AG08396 (cell line): ENCODE measurements around the gene TM7SF2.

Source experiments
- DNase-seq: peaks from one replicate; pipeline ENCODE4 v3.0.0; 2012; ENCODE audit warnings: low spot score, mixed read lengths

Gene TM7SF2

DNA sequence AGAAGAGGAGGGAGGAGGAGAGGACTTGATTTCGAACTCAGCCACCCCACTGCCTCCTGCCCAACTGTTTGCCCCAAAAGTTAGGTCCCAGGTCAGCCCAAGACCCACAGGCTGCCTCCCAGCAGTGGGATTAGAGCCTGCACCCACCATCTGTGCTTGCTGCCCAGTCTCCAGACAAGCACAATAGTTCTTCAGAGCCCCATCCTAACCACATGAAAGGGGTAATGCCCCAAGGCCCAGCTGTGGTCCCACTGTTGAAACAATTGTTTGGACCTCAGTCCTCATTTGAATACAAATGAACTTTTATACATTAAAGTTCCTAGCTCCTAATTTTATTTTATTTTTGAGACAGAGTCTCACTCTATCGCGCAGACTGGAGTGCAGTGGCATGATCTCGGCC is 21.0 kb upstream of the TM7SF2 start:
- no peak for DNase-seq

DNA sequence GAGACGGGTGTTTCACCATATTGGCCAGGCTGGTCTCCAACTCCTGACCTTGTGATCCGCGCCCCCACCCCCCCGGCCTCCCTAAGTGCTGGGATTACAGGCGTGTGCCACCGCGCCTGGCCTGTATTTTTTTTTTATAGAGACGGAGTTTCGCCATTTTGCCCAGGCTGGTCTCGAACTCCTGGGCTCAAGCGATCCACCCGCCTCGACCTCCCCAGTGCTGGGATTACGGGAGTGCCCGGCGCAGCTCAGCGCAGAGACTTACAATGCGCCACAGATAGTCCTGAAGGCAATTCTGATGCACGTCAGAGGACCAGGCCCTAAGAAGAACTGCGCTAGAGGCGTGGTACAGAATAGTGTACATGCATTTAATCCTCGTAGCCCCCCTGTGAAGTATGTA is 16.2 kb upstream of the TM7SF2 start:
- DNase-seq = no peak

DNA sequence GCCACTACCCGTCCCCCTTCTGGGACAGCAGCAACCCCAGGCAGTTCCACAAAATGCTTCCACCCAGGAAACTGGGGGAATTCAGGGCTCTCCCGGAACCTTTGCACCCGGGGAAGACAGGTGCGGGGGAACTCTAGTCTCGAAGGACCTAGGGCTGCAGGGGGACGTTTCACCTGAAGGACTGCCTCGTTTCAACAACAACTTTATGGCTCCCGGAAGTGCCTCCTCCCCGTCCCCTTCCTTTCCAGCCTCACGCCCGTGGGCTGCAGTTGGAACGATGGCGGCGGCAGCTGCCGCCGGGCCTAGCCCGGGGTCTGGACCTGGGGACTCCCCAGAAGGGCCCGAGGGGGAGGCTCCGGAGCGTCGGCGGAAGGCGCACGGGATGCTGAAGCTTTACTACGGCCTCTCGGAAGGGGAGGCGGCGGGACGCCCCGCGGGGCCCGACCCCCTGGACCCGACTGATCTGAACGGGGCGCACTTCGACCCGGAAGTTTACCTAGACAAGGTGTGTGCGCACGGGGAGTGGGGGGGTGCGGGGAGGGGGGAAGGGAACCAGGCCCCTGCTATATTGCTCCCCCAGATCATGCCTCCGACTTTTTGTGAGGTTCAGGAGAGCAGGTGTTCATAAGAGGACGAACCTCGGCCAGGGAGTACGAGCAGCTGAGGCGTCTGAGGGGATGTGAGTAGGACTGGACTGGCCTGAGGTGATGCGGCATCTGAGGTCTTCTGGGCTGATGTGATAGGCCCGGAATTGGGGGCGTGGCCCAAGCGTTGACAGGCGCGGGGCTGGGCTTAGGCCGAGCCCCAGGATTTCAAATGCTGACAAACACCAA is 15.5 kb upstream of the TM7SF2 start, which contains the start of gene VPS51:
VPS51 (plus strand) TSS at position 241 of the 833 bp plus-strand sequence; CDS start at position 278, 37 bp downstream.
- DNase-seq = peak; percentile 96

DNA sequence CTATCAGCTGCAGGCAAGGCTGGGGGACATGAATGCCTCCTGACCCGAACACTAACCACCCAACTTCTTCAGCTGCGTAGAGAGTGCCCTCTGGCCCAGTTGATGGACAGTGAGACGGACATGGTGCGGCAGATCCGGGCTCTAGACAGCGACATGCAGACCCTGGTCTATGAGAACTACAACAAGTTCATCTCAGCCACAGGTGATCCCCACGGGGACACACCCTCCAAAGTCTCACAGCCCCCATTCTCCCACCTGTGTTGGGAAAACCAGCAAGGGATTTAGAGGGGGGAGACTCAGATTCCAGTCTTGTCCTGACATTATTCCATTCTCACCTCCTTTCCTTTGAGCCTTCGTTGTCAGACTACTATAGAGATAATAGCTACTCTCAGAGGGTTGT is 14.7 kb upstream of the TM7SF2 start:
- DNase-seq = no peak

DNA sequence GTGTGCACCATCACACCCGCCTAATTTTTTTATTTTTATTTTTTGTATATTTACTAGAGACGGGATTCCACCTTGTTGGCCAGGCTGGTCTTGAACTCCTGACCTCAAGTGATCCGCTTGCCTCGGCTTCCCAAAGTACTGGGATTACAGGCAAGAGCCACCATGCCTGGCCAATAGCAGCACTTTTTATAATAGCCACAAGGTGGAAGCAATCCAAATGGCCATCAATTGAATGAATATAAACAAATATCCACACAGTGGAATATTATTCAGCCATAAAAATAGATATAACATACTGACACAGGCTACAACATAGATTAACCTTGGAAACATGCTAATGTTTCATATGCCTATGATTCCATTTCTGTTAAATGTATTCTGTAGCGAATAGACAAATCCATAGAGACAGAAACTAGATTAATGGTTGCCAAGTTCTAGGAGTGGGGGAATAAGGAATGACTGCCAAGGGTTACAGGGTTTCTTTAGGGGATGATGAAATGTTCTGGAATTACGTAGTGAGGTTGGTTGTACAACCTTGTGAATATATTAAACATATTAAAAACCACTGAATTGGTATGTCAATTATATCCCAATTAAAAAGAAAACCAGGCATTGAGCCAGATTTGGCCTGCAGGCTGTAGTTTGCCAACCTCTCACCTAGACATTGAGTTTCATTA is 10.9 kb upstream of the TM7SF2 start:
- DNase-seq = no peak

DNA sequence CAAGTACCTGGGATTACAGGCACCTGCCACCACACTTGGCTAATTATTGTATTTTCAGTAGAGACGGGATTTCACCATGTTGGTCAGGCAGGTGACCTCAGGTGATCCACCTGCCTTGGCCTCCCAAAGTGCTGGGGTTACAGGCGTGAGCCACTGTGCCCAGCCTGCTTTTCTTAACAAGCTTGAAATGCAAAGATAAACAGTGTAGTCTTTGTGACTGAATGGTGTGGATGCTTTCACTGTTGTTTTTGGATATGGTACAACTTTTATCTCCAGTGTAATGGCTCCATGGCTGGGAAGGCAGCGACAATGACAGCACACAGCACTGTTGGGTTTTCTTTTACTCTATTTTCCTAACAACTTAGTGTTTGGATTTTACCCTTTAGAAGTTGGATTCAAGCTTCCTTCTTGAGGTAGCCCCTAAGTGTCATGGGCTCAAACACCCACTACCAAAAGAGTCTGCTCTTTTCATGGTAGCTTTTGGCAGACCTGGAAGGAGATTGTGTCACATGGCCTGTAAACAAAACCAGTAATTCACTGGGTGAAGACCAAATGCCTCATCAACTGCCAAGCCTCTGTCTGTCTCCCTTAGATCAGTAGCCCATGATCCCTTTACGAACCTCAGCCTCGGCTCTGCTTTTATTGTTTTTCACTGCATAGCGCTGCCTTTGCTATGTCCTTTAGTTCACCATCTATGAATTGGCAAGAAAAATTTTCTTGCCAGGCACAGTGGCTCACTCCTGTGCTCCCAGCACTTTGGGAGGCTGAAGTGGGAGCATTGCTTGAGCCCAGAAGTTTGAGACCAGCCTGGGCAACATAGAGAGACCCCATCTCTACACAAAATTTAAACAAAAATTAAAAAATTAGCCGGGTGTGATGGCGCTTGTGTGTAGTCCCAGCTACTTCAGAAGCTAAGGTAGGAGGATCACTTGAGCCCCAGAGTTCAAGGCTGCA is 9.3 kb upstream of the TM7SF2 start:
- DNase-seq = no peak

DNA sequence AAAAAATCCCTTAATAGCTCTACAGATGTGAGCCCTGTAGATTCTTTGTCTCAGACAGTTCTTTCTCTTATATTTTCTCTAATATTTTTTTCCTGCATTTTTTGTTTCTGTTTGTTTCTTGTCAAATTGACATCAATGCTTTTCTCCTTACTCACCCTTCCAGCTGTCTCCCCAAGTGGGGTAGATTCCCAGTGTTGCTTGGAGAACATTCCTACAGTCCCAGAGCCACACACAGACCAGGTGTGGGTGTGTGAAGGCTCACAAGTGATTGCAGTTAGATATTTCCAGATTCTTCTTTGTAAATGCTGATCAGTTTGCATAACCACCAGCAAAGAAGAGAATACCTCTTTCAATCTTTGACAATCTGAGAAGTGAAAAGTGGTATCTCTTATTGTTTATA is 8.2 kb upstream of the TM7SF2 start:
- no peak for DNase-seq

DNA sequence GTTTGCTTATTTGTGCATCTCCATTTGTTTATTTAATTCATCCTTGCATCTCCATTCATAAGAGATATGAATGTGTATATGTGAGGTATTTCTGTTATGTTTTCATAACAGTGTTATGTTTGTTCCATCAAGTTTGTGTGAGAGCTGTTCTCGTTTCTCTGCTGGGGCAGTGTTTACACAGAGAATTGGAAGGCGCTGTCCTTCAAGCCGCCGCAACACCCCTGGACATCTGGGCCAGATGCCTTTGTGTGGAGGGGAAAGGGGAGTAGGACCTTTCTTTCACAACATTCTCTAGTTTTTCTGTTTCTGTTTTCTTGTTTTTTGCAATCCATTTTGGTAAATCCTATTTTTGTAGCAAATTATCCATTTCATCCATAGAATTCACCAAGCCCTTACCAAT is 7.0 kb upstream of the TM7SF2 start:
- DNase-seq = no peak

DNA sequence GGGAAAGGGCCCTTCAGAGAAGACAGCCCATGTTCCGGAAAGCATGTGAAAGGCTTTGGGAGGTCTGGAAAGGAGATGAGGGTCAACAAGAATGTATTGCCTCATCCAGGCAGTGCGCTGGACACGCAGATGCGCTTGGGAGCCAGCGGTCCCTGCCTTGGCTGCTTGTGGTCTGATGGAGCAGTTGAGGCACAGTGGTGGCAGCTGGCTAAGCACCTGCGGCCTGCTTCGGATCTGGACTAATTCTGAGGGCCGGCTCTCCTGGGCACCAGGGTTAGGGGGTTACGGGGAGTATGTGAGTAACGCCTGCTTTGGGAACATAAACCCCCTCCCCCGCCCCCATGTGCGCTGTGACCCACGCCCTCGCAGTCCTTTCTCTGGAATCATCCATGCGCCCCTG is 4.6 kb upstream of the TM7SF2 start:
- DNase-seq = no peak

DNA sequence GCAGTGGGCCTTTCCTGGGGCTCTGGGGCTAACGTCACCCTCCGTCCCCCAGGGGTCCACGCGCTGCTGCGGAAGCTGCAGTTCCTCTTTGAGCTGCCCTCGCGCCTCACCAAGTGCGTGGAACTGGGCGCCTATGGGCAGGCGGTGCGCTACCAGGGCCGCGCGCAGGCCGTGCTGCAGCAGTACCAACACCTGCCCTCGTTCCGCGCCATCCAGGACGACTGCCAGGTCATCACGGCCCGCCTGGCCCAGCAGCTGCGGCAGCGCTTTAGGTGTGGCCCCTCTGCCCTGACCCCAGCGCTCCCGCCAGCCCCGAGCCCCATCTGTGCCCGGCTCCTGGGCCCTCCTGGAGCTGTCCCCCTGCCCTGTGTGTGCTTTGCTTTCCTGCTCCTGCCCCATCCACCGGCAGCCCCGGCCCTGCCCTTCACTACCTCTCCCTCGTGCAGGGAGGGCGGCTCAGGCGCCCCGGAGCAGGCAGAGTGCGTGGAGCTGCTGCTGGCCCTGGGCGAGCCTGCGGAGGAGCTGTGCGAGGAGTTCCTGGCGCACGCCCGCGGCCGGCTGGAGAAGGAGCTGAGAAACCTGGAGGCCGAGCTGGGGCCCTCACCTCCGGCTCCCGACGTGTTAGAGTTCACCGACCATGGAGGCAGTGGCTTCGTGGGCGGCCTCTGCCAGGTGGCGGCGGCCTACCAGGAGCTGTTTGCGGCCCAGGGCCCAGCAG is 3.8 kb upstream of the TM7SF2 start:
- no peak for DNase-seq

DNA sequence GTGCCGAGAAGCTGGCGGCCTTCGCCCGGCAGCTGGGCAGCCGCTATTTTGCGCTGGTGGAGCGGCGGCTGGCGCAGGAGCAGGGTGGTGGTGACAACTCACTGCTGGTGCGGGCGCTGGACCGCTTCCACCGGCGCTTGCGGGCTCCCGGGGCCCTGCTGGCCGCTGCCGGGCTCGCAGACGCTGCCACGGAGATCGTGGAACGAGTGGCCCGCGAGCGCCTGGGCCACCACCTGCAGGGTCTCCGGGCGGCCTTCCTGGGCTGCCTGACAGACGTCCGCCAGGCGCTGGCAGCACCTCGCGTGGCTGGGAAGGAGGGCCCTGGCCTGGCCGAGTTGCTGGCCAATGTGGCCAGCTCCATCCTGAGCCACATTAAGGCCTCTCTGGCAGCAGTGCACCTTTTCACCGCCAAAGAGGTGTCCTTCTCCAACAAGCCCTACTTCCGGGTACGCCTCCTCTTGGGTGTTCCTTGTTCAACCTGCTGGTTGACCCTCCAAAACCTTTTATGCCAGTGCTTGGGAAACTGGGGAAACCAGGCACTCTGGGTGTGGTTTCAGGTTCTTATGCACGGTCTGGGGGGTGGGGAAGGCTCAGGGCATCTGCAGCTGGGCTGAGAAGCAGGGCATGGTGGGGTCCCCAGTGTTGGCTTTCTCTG is 3.1 kb upstream of the TM7SF2 start:
- DNase-seq = no peak

DNA sequence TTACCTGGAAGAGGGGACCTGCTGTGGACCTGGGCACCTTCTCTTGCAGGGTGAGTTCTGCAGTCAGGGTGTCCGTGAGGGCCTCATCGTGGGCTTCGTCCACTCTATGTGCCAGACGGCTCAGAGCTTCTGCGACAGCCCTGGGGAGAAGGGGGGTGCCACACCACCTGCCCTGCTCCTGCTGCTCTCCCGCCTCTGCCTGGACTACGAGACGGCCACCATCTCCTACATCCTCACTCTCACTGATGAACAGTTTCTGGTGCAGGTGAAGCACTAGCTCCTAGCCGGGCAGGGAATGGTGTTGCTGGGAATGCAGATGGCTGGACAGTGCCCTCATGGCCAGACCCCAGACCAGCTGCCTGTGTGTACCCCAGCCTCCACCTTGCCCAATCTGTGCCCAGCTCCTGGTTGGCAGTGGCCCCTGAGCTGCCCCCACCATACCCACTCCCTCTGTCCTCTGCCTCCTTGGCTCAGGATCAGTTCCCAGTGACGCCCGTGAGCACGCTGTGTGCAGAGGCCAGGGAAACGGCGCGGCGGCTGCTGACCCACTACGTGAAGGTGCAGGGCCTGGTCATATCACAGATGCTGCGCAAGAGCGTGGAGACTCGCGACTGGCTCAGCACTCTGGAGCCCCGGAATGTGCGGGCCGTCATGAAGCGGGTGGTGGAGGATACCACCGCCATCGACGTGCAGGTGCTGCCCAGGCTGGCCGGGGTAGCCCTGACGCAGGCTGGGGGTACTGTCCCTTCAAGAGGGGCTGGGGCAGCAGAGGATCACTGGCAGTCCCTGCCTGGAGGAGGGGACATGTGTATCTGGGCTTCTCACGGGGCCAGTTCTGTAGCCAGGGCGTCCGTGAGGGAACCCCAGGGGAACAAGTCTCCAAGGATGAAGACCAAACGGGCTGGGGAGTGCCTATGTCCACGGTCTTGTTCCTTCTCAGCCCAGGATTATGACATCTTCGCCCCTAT is 2.2 kb upstream of the TM7SF2 start:
- no peak for DNase-seq

DNA sequence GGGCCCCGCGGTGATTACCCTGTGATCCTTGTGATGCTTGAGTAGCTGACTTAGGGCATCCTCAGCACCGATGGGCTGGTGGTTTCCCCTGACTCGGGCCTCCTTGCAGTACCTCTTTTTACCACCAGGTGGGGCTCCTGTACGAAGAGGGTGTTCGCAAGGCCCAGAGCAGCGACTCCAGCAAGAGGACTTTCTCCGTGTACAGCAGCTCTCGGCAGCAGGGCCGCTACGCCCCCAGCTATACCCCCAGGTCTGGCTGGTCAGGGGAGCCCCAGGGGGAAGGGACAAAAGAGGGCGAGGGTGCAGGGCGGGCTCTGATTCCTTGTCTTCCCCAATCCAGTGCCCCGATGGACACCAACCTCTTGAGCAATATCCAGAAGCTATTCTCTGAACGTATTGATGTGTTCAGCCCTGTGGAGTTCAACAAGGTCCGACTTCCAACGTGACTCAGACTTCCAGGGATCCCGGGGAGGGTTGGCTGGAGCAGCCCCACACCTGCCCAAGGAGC is 1.3 kb upstream of the TM7SF2 start:
- DNase-seq = peak; percentile 93

DNA sequence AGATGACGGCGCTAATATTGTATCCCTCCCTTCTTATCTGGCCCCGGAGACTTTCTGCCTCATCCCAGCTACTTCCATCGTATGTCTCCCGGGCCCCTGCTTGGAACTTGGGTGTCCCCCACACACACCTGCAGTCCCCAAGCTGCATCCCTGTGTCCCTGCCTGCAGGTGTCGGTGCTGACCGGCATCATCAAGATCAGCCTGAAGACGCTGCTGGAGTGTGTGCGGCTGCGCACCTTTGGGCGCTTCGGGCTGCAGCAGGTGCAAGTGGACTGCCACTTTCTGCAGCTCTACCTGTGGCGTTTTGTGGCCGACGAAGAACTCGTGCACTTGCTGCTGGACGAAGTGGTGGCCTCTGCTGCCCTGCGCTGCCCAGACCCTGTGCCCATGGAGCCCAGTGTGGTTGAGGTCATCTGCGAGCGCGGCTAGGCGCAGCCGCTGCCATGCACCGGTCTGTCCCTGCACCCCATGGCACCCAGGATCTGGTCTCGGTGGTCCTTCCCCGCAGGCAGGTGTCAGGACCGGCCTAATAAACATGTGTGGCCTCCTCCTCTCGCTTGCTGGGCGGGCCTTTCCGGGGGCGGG is 421 bp upstream of the TM7SF2 start:
- DNase-seq = no peak

DNA sequence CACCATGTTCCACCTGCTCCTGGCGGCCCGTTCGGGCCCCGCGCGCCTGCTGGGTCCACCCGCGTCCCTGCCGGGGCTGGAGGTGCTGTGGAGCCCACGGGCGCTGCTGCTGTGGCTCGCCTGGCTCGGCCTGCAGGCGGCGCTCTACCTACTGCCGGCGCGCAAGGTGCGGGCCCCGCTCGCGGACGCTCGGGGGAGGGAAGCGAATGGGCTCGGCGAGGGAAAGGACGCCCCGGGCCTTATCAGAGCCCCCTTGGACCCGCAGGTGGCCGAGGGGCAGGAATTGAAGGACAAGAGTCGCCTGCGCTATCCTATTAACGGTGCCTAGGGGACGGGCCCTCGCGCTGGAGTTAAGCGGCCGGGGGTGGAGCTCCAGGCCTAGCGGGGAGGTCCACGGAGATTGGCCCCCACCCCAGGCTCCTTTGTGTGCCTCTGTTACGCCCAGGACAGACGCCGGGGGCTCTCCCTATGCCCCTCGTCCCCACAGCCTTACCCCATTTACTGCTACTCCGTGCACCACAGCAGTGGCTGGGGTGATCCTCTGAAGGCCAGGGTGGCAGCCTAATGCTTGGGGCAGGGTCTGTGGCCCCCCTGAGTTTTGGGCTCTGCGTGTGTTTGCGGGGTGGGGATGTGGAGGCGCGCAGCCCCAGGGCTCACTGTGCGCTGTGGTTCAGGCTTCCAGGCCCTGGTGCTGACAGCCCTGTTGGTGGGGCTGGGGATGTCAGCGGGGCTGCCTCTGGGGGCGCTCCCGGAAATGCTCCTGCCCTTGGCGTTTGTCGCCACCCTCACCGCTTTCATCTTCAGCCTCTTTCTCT is 1.1 kb downstream of the TM7SF2 start:
- peak; percentile 80 for DNase-seq

DNA sequence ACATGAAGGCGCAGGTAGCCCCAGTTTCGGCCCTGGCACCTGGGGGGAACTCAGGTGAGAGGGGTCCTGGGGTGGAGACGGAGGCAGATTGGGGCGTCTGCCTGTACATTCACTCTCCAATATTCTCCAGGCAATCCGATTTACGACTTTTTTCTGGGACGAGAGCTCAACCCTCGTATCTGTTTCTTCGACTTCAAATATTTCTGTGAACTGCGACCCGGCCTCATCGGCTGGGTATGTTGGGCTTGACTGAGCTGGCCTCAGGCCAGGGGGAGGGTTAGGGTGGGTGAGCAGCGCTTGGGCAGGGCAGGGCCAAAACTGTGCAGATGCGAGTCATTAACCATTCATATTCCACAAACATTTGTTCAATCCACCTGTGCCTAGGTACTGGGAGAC is 1.7 kb downstream of the TM7SF2 start:
- DNase-seq = no peak

DNA sequence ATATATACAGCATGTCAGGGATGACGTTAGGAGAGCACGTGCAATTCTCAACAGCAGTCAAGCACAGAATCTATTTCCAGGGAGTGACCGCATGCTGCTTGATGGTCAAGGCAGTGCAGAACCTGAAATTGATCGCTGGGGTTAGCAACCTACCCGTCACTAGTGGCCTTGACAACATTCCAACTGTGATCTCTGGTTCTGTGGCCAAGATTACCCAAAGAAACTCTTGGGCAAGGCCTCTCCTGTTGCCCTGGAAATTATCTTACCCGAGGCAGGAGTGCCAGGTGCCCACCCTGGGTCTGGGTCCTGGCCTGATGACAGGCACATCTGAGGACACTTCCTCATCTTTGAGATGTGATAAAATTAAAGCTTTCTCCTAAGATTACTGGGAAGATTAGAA is 2.2 kb downstream of the TM7SF2 start:
- no peak for DNase-seq

DNA sequence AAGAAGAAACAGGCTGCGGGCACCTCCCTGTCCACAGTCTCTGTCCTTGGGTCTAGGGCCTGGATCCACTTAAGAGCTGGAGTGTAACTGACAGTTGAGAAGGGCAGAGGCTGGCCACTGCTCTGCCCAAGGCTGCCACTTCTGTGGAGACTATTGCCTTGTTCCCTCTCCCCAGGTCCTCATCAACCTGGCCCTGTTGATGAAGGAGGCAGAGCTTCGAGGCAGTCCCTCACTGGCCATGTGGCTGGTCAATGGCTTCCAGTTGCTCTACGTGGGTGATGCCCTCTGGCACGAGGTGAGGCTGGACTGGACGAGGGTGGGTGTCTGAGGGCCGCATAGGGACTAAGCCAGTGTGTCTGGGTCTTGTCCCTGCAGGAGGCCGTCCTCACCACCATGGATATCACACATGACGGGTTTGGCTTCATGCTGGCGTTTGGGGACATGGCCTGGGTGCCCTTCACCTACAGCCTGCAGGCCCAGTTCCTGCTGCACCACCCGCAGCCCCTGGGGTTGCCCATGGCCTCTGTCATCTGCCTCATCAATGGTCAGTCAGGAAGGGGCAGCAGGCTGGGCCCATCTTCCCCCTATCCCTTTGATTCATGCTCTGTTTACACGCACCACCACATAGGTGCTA is 3.0 kb downstream of the TM7SF2 start:
- no peak for DNase-seq
